NCI-H1105 treated with DMSO at 0.1 percent for 48 hours (cell line): Measurements from ENCODE around the gene HSF2BP.
"Not testable (repeated sequence)": the region's sequence is repeated elsewhere in the genome, so short reads cannot be mapped to it uniquely, and the experiment has no call there.

Source experiments
- DNase-seq: peaks from one replicate; lab custom pipeline; 2025; lab: John Stamatoyannopoulos, UW

The HSF2BP gene

DNA sequence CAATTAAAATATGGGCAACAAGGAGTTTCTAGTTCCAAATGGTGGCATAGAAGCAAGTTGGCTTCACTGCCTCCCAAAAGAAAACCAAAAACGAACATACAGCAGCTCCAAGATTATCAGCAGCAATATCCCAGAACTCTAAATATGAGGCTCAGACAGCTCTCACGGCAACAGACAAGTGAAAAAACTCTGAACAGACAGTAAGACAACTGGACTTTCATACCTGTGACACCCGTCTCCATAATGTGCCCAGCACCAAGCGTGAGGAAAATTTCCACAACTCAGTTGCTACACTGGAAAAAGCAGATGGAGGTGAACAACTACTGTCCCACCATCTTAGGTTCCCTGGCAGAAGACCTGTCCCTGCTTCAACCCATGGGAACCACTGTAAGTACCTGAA is 39.9 kb downstream of the HSF2BP start:
- DNase-seq: no peak

DNA sequence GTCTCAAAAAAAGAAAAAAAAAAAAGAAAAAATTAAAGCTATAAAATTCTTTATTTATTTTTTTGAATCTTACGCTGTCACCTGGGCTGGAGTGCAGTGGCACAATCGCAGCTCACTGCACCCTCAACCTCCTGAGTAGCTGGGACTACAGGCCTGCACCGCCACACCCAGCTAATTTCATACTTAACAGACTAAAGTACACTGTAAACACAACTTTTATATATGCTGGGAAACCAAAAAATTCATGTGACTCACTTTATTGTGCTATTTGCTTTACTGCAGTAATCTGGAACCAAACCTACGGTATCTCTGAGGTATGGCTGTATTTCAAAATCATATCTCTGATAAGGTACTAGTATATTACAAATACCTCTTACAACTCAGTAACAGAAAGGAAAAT is 40.3 kb downstream of the HSF2BP start:
- DNase-seq: no peak

DNA sequence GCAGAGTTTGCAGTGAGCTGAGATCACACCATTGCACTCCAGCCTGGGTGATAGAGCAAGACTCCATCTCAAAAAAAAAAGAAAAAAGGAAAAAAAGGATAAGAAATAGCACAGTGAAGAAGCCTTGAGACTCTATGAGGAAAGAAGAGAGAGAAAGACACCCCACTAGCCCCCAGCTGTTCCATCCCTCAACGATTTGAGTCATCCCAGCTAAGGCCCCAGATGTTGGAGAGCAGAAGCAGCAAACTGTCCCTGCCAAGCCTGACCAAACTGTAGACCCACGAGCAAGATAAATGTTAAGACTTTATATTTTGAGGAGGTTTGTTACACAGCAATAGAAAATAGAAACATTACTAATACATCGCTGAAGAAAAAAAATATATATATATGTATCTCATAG is 42.4 kb downstream of the HSF2BP start:
- DNase-seq: not testable (repeated sequence)

DNA sequence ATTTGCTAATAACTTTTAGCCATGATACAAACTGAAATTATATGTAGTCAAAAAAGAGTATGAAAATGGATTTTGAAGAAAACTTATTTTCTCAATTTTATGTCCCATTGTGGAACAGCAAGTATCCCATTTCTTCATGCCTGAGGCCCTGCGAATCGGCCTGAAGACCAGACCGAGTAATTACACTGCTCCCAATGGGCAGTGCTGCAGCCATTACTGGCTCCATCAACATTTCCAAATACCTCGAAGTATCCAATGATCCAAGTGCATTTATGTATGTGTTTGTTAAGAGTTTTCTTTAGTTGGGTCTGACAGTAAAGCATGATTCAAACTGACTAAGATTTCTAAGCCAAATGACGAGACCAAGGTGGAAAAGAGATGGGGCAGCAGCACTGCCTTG is 44.4 kb downstream of the HSF2BP start:
- DNase-seq: no peak

DNA sequence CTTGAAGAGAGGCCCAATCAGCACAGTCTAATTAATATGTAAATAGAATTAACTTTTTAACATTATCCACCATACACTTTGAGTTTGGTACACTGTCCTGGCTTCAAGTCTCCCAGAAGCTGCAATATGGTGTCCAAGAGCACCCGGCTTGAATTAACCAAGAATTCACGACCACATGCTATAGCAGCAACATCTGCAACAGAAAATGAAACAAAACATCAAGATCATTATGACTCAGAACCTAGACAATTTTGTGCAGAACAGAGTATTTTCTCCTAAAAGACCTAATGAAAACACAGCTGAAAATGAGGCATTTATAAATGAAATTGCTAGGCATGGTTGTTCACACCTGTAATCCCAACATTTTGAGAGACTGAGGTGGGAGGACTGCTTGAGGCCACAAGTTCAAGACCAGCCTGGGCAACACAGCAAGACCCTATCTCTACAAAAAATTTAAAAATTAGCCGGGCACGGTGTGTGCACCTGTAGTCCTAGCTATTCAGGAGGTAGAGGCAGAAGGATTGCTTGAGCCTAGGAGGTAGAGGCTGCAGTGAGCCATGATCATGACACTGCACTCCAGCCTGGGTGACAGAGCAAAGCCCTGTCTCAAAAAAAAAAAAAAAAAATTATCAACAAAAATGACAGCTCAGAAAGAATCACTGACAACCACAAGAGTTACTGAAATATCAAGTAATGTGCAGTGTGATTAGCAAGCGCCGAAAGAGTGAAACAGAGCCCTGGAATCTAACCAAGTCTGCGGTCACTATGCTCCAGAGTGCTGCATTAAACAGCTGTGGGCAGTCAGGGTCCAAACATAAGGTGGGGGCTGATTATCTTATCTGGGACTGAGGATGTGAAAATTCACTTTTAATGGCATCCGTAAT is 45.3 kb downstream of the HSF2BP start:
- no peak for DNase-seq

DNA sequence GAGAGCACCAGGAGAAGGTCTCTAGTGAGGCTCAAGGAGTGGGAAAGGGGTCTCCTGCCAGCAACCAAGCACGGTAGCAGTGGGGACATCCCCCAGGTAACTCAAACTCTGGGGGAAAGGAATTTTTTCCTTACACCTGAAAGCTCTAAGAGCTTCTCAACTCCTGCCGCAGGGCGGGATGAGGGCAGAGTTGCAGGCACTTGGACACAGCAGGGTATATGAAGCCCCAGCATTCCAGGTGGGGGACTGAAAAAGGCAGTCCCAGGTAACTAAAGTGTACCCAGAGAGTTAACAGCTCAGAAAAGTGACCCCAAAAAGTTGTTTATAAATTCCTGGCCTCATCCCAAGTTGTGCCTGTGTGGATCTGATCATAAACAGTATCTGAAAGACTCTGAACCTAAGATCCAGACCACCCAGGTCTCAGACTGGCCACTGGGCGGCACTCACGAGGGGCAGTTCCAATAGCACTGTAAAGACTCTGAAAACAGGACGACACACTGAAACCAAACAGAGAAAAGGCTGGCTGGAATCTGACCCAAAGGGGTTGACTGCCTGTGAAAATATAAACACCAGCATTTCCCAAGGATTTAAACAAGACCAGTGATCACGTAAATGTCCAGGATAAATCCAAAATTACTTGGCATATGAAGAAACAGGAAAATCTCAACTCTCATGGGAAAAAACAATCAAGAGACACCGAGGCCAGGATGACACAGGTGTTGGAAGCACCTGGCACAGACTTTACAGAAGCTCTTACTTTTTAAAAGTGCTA is 47.5 kb downstream of the HSF2BP start:
- DNase-seq: peak; percentile 7

DNA sequence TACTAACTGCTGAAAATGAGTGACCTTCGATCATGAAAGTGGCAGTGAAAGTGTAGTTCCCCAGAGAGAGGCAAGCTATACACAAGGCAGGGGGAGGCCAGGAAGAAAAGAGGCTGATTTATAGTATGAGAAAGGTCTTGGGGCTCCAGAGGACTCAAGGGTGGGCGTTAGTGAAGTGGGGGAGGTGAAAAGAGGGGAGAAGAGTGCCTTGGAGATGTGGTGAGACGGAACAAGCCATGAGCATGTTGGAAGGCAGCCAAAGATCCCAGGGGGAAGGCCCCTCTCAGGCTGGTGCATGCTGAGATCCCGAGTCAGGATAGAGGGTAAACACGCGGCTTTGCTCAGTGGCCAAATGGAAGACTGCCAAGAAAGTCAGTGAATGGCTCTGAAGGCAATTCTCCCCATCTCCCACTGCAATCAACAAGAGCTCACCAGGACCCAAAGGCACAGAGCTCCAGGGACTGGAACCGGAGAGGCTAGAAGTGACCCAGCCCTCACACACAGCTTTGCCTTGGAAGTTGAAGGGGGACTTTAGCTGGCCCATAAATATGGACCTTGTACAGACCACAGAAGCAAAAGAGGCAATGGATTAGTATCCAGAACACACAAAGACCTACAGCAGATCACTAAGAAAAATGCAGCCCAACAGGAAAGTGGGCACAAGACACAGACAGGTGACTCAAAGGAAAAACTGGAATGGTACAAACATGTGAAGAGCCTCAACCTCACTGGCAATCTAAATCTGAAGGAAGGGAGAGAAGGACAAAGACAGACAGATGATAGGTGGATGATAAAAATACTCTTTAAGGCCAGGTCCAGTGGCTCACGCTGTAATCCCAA is 49.6 kb downstream of the HSF2BP start:
- DNase-seq: peak; percentile 98

DNA sequence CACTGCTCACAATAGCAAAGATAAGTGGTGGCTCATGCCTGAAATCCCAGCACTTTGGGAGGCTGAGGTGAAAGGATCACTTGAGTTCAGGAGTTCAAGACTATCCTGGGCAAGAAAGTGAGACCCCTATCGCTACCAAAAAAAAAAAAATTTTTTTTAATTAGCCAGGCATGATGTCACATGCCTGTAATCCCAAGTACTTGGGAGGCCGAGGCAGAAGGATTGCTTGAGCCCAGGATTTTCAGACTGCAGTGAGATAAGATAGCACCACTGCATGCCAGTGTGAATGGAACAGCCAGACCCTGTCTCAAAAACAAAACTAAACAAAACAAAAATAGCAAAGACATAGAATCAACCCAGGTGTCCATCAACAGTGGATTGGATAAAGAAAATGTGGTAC is 50.6 kb downstream of the HSF2BP start:
- no peak for DNase-seq

DNA sequence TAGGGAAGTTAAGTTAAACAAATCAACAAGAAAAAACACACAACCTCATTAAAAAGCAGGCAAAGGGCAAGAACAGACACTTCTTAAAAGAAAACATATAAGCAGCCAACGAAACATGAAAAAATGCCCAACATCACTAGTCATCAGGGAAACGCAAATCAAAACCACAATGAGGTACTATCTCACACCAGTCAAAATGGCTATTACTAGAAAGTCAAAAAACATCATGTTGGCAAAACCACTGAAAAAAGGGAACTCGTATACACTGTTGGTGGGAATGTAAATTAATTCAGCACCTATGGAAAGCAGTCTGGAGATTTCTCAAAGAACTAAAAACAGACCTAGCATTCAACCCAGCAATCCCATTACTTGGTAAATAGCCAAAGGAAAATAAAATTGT is 51.1 kb downstream of the HSF2BP start:
- no peak for DNase-seq

DNA sequence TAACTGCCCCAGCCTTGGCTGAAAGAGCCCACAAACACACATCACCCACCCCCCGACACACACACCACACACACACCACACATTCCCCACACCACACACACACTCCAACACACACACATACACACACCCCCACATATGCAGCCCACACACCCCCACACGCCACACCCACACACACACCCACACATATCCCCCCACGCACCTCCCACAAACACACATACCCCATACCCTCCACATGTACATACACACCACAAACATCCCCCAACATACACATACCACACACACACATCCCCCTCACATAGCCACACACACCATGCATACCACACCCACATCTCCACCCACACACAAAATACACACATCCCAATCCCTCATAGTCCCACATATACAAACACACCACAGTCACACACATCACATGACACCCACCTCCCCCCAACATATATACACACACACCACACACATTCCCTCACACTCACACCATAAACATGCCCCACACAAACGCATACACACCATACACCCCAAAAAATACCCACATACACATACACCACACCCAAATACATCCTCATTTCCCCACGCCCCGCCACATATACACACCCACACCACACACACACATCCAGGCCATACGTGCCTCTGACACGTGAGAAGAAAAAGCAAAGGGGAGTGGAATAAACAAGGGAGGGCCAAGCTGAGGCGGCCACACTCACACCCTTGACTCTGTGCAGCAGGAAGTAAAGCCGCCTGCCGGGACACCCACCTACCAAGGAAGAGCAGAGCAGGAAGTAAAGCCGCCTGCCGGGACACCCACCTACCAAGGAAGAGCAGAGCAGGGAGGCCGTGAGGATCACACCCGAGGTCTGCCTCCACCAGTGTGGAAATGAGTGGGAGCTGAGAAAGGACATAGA is 53.7 kb downstream of the HSF2BP start:
- DNase-seq: no peak

DNA sequence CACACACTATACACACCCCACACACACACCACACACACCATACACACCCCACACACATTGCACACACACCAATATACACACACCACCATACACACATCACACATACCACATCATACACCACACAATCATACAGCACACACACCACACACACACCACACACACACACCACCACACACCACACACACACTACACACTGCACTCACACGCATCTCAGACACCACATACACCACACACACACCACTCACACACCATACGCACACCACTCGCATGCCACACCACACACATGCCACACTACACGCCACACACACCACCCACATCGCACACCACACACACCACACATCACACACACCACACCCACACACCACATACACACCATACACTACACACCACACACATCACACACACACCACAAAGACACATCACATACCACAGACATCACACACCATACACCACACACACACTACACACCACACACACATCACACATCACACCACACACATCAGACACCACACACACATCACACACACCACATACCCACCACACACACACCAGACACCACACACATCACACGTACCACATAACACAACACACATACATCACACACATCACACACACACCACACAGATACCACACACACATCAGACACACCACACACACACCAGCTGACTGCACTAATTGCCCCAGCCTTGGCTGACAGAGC is 54.6 kb downstream of the HSF2BP start:
- DNase-seq: no peak

DNA sequence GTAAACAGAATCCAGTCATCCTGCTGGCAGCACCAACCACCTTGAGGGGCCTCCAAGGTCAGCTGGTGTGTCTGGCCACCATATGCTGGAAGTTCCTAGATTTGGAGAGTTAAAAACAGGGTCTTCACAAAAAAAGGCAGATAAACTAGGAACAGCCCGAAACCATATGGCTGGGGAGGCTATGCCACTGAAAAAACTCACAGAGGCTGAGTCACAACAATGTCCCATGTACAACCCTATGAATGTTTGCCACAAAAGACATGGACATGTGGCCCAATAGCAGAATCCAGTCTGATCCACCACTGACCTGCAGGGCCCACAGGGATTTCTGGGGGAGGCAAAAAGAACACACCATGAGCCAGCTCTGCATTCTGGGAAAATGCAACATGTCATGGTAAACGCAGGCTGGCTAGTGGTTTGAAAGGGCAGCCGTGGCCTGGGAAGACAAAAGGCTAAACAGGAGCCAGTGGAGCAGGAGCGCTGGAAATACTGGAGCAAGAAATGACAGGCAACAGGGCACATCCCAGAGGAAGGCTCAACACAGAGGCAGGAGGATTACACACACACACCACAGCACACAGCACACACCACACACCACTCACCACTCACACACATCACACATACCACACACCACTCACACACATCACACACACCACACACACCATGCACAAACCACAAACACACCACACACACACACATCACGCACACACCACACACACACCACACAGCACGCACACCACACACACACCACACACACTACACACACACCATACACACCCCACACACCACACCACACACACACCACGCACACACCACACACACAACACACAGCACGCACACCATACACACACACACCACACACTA is 55.4 kb downstream of the HSF2BP start:
- DNase-seq: no peak

DNA sequence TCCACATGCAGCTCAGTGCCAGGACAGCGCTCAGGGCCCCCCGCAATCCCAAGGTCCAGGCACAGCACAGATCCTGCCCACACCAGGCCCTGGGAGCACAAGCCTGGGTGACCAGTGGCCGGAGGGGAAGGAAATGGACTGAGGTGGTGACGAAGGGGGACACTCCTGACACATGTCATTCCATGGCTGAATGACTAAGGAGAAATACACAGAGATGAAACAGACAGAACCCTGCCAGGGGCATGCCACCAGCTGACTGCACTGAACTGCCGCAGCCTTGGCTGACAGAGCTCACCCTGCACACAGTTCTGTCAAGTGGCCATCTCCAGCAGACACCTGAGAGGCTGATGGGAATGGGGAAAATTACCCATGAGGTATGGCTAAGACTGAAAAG is 56.1 kb downstream of the HSF2BP start:
- no peak for DNase-seq

DNA sequence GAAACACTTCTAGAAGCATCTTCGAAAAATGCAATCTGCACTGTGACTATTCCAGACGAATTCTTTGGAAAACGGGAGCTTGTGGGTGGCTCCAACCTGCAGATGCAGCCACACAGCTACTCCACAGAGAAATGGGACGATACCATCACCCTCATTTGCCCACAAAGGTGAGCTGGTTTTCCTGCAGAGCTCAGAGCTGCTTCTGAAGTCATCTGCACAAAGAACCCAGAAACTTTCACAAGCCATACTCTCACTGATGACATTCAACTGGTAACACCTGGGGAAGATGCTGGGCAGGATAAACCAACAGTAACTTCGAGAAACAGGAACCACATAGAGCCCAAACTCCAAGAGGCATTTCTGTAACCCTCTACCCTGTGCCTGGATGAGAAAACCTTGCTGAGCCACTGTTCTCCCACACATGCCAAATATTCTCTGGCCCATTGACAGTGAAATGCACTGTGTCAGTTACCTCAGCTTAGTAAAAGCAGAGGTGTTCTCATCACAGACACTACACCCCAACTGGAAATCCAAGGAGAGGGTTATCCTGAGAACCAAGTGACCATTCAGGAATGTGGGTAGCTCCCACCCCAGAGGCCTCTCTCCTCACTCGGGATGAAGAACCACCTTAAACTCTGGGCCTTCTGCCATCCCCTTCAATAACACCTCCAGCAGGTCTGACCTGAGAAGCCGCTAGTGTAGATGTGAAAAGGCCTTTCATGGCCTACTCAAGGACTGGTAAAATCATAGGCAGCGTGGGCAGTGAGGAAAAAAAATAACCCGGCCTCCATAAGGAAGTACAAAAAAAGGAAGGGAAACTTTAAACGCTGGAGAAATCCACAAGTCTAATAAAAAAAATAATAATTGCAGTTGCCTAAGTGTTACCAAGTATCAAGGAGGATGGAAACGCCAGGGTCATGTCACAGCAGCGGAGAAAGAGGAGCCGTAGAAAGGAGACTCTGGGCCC is 56.7 kb downstream of the HSF2BP start:
- no peak for DNase-seq

DNA sequence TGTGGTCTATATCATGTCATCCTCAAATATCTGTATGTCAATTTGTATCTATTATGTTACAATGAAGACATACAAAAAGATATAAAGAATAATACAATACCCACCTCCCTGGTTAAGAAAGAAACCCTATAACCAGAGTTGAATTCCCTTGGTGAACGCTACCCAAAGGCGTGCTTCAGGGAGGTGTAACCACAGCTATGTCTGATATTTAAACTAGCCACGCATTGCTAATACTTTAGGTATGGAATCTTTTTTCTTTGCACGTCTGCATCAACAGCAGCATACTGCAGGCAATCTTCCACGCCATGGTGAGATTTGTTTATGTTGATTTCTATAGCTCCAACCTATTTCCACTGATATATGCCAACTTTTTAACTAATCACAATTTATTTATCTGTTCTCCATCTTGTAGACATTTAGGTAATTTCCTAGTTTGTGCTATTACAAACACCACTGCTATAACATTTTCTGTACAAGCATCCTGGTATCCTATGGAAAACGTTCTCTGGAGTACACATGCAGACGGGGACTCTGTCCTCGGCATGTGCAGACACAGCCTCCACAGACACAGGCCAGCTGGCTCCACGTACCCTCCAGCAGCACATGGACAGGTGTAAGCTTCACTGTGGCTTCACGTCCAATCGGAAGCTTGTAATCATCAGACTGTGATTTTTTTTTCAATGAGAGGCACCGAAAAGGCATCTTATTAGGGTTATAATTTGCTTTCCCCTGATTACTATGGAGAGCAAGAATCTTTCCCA is 58.5 kb downstream of the HSF2BP start:
- DNase-seq: peak; percentile 59

DNA sequence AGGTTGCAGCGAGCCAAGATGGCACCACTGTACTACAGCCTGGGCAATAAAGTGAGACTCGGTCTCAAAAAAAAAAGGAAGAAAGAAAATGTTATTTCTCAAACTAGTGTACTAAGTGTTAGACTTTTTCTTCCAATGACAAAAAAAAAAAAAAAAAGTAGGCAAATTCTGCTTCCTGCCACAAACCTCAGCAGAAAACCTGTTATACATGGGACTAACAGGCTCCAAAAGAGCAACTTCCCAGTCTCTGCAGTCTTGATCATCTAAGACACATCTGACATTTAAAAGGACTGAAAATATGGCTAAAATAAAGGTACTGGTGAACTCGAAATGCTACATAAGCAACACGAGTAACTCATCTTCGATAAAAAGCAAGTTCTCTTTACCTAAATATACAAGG is 59.6 kb downstream of the HSF2BP start:
- DNase-seq: no peak

DNA sequence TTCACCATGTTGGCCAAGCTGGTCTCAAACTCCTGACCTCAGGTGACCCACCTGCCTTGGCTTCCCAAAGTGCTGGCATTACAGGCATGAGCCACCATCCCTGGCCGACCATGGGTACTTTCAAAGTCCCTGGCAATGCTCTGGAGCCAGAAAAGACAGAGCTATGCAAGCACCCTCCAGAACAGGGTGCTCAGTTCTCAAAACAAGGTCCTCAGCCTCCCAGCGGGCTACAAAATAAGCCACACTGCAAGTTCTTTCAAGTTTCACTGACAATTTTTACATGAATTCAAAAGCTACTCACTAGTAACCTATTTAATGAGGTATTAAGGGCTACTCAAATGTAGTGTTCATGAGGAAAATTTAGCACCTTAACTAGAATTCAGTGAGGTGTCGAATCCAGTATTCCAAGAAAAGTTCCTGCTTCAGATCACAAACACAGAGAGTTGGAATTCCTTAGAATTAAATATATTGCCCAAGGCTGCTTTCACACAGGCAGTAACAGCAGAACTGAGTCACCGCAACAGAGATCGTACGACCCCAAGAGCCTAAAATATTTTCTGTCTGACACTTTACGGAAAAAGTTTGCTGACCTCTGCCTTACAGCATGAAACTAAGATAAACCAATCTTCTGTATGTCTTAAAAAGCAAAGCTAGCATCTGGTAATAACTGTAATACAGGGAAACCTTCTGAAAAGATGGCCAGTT is 60.7 kb downstream of the HSF2BP start:
- DNase-seq: no peak
